Ramos (cell line): Measurements from ENCODE around the gene FEV.
"Not testable (repeated sequence)": the region's sequence is repeated elsewhere in the genome, so short reads cannot be mapped to it uniquely, and the experiment has no call there.

ENCODE experiments used
- in situ Hi-C: fragments of 300-500 bp; cut with MboI; formaldehyde crosslinking; loops from one replicate; pipeline ENCODE4 v1.14.3; 2022; ENCODE audit warnings: low sequenced_read_pairs; ENCODE audit not compliant: unreplicated experiment

Gene FEV

DNA sequence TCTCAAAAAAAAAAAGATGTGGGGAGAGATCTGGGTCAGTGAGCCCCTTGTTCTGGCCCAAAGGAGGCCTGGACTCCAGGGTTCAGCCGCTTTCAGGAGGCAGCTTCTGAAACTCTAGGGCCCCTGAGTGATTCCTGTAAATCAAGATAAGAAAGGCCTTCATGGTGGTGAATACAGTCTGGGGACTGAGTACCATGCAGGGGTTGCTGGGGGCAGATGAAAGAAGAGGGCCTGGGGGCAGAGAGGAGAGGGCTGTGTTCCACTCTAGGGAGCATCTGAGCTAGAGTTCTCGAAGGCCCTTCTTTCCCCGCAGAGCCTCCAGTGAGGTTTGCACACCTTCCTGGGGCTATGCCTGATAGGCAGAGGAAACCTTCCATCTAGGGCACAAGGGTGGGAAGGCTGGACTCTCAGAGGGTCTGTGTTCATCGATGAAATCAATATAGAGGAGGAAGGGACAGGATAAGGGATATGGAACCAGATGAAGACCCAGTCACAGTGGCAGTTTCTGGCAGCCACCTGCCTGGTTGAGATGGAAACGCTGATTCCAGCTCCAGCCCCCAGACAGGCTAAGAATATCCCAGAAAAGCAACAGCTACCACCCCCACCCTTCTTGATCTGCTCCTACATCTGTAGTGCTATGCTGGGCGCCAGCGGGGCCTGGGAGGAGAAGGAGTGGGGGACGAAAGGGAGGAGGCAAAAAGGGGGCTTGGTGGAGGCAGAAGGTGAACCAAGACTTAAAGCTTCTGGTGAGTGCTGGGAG lies 30.3 kb downstream of the FEV start:
- in situ Hi-C loops: no loop called here

- in situ Hi-C loops: no loop called here
Observed at GRCh38 chr2:218953366-218953954, 31.5 kb downstream of the FEV start.

- in situ Hi-C loops: no loop called here
Observed at GRCh38 chr2:218952160-218952559, 32.8 kb downstream of the FEV start.

- in situ Hi-C loops: no loop called here
Observed at GRCh38 chr2:218946621-218947020, 38.4 kb downstream of the FEV start.

GRCh38 chr2:218944759-218945404 lies 40.1 kb downstream of the FEV start:
- in situ Hi-C loops: no loop called here

DNA sequence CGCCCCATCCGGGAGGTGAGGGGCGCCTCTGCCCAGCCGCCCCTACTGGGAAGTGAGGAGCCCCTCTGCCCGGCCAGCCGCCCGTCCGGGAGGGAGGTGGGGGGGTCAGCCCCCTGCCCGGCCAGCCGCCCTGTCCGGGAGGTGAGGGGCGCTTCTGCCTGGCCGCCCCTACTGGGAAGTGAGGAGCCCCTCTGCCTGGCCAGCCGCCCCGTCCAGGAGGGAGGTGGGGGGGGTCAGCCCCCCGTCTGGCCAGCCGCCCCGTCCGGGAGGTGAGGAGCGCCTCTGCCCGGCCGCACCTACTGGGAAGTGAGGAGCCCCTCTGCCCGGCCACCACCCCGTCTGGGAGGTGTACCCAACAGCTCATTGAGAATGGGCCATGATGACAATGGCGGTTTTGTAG lies 53.2 kb downstream of the FEV start:
- in situ Hi-C loops: not testable (repeated sequence)
